GM12892 (cell line): ENCODE data around the gene PROCR.

Experiments
- POLR2A ChIP-seq: IDR thresholded peaks from 2 replicates; pipeline ENCODE4 v1.6.1; 2011; ENCODE audit warnings: low read depth, low read length, control low read depth
- POLR2AphosphoS5 ChIP-seq: IDR thresholded peaks from 2 replicates; pipeline ENCODE4 v1.6.1; 2011; ENCODE audit warnings: low read depth, low read length, control low read depth
- TAF1 ChIP-seq: IDR thresholded peaks from 2 replicates; pipeline ENCODE4 v1.6.1; 2011; ENCODE audit warnings: low read depth, mild to moderate bottlenecking, control low read depth, low read length, borderline replicate concordance

- TF ChIP-seq POLR2A (no peak), TAF1 (no peak), POLR2AphosphoS5 (no peak)
Measured at GRCh38 chr20:35181731-35182130, 9.9 kb downstream of the PROCR start.
